Adrenal gland (tissue), 5 donors: ENCODE results near the gene MYOM3.

Source experiments
- CTCF ChIP-seq, 6 experiments: fragments of 450-650 bp in 4 of 6; fragments of 200-600 bp in 2 of 6; sonication (generic) in 1 of 6; IDR thresholded peaks; 1 replicate in 5 of 6; 2 replicates in 1 of 6; pipeline versions ENCODE4 v1.5.1 to v1.8.0; 2016 to 2021; ENCODE audit warnings: antibody characterized with exemption in 6 of 6, mild to moderate bottlenecking in 2 of 6, moderate library complexity in 1 of 6
- POLR2A ChIP-seq, 2 donors: fragments of 450-650 bp; IDR thresholded peaks; one replicate each; pipeline ENCODE4 v1.6.1; 2017; ENCODE audit warnings: antibody characterized with exemption in 2 of 2, mild to moderate bottlenecking in 2 of 2, moderate library complexity in 1 of 2
- donor health status: DM: no; HTN: no; CAD: no.

GRCh38 chr1:24103408-24103807, 8.5 kb downstream of the MYOM3 start:
- no peak for TF ChIP-seq CTCF (IDR thresholded peaks at IDR 0.05)
- TF ChIP-seq POLR2A (IDR thresholded peaks at IDR 0.05), result no peak
